Measurements from ENCODE around the gene LRPAP1. TPM values are rescaled to one million over a fixed set of nuclear protein-coding genes. Genes with fewer than 3 reads are reported as not detected.

The LRPAP1 gene
- total RNA-seq, 1 experiment from 2014 or later, result 110 TPM

GRCh38 chr4:3522326-3522640, 9.9 kb downstream of the LRPAP1 start:
- ATAC-seq, result no peak
- in situ Hi-C loops (cut with HindIII; ENCODE audit: low pct_unique_long_range_greater_than_20kb, low sequenced_read_pairs) (no loop called here), intact Hi-C loops (cut with micrococcal nuclease; ENCODE audit: unreplicated experiment) (no loop called here)
- Histone ChIP-seq H3K27ac (ENCODE audit: low read length) (no peak overlapping the region), H3K36me3 (ENCODE audit: control insufficient read depth, insufficient read depth, low read length) (no peaks in the 10 kb centered on the region), H3K4me3 (ENCODE audit: low read depth in 2 of 2, low read length in 2 of 2) (no peak overlapping the region), H3K27me3 (ENCODE audit: control insufficient read depth, insufficient read depth, low read length) (no peaks in the 10 kb centered on the region), H3K4me1 (ENCODE audit: control insufficient read depth, insufficient read depth, low read length) (no peaks in the 10 kb centered on the region), H3K9me3 (ENCODE audit: control insufficient read depth, insufficient read depth, low read depth, low read length) (no peaks in the 10 kb centered on the region)
- POLR2A ChIA-PET, result interaction anchor here (0.6 kb wide), 1 partner anchor 418 kb away, joined by 3 read pairs; no protein-coding TSS in a partner anchor
- DNase-seq (ENCODE audit: low read depth, low spot score), result no peak
- BruUV-seq (replicated peaks), result no TSS peak
- CTCF ChIA-PET, result no interaction called here
- TF ChIP-seq TCF7L2 (IDR thresholded peaks at IDR 0.05; ENCODE audit: low read depth, low read length) (no peak), CTCF (IDR thresholded peaks at IDR 0.05) (no peak), POLR2AphosphoS5 (IDR thresholded peaks at IDR 0.05; ENCODE audit: low read depth, low read length) (no peak), REST (IDR thresholded peaks at IDR 0.05; ENCODE audit: insufficient read depth in 1 of 2, low read depth in 2 of 2, low read length in 1 of 2) (no peak)

GRCh38 chr4:3521621-3522325, 10.4 kb downstream of the LRPAP1 start:
- no peak overlapping the region for H3K4me3 ChIP-seq (ENCODE audit: low read depth in 2 of 2, low read length in 2 of 2)
- intact Hi-C loops (cut with micrococcal nuclease; ENCODE audit: unreplicated experiment) (no loop called here), in situ Hi-C loops (cut with HindIII; ENCODE audit: low pct_unique_long_range_greater_than_20kb, low sequenced_read_pairs) (no loop called here)
- TF ChIP-seq SIN3A (IDR thresholded peaks at IDR 0.05; ENCODE audit: borderline replicate concordance, insufficient read depth, low read depth, low read length) (no peak), CTCF (IDR thresholded peaks at IDR 0.05) (no peak), REST (IDR thresholded peaks at IDR 0.05; ENCODE audit: insufficient read depth in 1 of 2, low read depth in 2 of 2, low read length in 1 of 2) (no peak), POLR2AphosphoS5 (IDR thresholded peaks at IDR 0.05; ENCODE audit: low read depth, low read length) (no peak), TCF7L2 (IDR thresholded peaks at IDR 0.05; ENCODE audit: low read depth, low read length) (no peak)
- ChIA-PET CTCF (no interaction called here), POLR2A (interaction anchor here (0.6 kb wide), 1 partner anchor 418 kb away, joined by 3 read pairs; no protein-coding TSS in a partner anchor)
- no peaks in the 10 kb centered on the region for H3K27me3 ChIP-seq (ENCODE audit: control insufficient read depth, insufficient read depth, low read length)
- ATAC-seq, result no peak
- no peaks in the 10 kb centered on the region for H3K36me3 ChIP-seq (ENCODE audit: control insufficient read depth, insufficient read depth, low read length)
- no peaks in the 10 kb centered on the region for H3K9me3 ChIP-seq (ENCODE audit: control insufficient read depth, insufficient read depth, low read depth, low read length)
- H3K4me1 ChIP-seq (ENCODE audit: control insufficient read depth, insufficient read depth, low read length), result no peaks in the 10 kb centered on the region
- BruUV-seq (replicated peaks), result no TSS peak
- H3K27ac ChIP-seq (ENCODE audit: low read length), result no peak overlapping the region
- DNase-seq (ENCODE audit: low read depth, low spot score), result no peak

Measured in Panc1 (cell line).